Ascending aorta (tissue), 2 donors: ENCODE results near the gene ABHD5. TPM values are rescaled to one million over a fixed set of nuclear protein-coding genes. Genes with fewer than 3 reads are reported as not detected.

ENCODE experiments used
- DNase-seq, 2 donors: peaks; one replicate each; pipeline ENCODE4 v3.0.0-alpha.2; 2019; ENCODE audit warnings: low spot score in 2 of 2
- H3K27ac ChIP-seq, 2 donors: fragments of 200-600 bp; sonication (generic); one replicate each; pipeline ENCODE4 v1.5.1; 2016 to 2017; ENCODE audit warnings: mild to moderate bottlenecking in 1 of 2
- H3K27me3 ChIP-seq: fragments of 200-600 bp; sonication (generic); one replicate; pipeline ENCODE4 v1.5.1; 2017
- H3K36me3 ChIP-seq, 2 donors: fragments of 200-600 bp; sonication (generic); one replicate each; pipeline ENCODE4 v1.5.1; 2016
- H3K4me1 ChIP-seq, 2 donors: fragments of 200-600 bp; sonication (generic); one replicate each; pipeline ENCODE4 v1.5.1; 2016 to 2017; ENCODE audit warnings: mild to moderate bottlenecking in 1 of 2
- H3K4me3 ChIP-seq, 2 donors: fragments of 200-600 bp; sonication (generic); one replicate each; pipeline ENCODE4 v1.5.1; 2016 to 2017; ENCODE audit warnings: mild to moderate bottlenecking in 1 of 2
- H3K9me3 ChIP-seq, 2 donors: fragments of 200-600 bp; sonication (generic); one replicate each; pipeline ENCODE4 v1.5.1; 2016
- intact Hi-C: fragments of 100-400 bp; cut with DNase I; formaldehyde crosslinking; loops from one replicate; pipeline ENCODE4 v1.15.1; 2023
- total RNA-seq: library from RNA; depleted of rRNA; stranded (reverse); fragments of >200 nt; gene quantifications from one replicate; pipeline ENCODE4 v1.1.0, GENCODE V29; 2016
- TF ChIP-seq, protein P1 (sequence below), 3 experiments: fragments of 200-600 bp in 2 of 3; fragments of 450-650 bp in 1 of 3; sonication (generic) in 2 of 3; IDR thresholded peaks; one replicate each; pipeline ENCODE4 v1.5.1; 2016 to 2019; ENCODE audit warnings: antibody characterized with exemption in 3 of 3, mild to moderate bottlenecking in 1 of 3, moderate library complexity in 1 of 3

ABHD5 gene
- total RNA-seq, 1 donor from 2014 or later = 5.3 TPM

DNA sequence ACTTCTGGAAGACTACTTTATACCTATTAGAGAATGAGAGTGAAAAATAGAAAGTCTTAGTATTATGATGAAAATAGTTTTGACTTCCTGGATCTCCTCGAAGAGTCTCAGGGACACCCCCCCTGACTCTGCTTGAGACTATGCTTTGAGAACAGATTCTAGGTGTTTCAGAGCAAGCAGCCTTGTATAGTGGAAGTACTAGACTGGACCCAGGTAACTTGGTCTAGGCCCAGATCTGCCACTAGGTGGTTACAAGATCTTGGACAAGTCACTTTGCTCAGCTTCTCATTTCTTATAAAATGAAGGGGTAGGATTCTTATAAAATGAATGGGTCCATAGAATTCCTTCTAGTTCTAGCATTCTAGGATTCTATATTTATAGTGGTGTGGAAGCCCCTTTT lies 9.1 kb downstream of the ABHD5 start:
- no peak overlapping the region for H3K27ac ChIP-seq
- H3K27me3 ChIP-seq = no peaks in the 10 kb centered on the region
- intact Hi-C loops = loop anchor here (10.0 kb wide), 1 partner anchor 155 kb away; no protein-coding TSS in a partner anchor
- no peak for DNase-seq
- H3K36me3 ChIP-seq = peaks cover 4 to 18% of the 10 kb centered on the region in 2 donors
- no peaks in the 10 kb centered on the region for H3K4me1 ChIP-seq
- TF ChIP-seq, protein P1, sequence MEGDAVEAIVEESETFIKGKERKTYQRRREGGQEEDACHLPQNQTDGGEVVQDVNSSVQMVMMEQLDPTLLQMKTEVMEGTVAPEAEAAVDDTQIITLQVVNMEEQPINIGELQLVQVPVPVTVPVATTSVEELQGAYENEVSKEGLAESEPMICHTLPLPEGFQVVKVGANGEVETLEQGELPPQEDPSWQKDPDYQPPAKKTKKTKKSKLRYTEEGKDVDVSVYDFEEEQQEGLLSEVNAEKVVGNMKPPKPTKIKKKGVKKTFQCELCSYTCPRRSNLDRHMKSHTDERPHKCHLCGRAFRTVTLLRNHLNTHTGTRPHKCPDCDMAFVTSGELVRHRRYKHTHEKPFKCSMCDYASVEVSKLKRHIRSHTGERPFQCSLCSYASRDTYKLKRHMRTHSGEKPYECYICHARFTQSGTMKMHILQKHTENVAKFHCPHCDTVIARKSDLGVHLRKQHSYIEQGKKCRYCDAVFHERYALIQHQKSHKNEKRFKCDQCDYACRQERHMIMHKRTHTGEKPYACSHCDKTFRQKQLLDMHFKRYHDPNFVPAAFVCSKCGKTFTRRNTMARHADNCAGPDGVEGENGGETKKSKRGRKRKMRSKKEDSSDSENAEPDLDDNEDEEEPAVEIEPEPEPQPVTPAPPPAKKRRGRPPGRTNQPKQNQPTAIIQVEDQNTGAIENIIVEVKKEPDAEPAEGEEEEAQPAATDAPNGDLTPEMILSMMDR (IDR thresholded peaks at IDR 0.05) = no peak
- no peaks in the 10 kb centered on the region for H3K9me3 ChIP-seq
- H3K4me3 ChIP-seq = no peak overlapping the region

DNA sequence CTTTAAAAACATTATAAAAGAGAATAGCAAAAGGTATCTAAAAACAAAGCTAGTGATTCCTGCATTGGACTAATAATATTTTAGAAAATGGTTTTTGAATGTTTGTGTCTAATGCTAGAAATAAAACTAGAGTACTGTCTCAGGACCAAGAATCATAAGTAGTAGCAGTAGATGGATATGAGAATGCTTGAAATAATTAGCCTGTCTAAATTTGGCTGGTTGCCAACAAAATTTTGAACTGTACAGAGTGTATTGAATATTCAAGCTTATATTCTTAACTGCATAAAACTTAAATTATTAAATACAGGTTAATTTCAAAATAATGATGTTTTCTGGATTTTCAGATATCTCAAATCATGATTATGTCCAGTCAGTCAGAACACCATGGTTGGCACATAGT lies 14.0 kb downstream of the ABHD5 start:
- no peaks in the 10 kb centered on the region for H3K9me3 ChIP-seq
- H3K27me3 ChIP-seq = no peaks in the 10 kb centered on the region
- peaks cover 4 to 20% of the 10 kb centered on the region in 2 donors for H3K36me3 ChIP-seq
- no peak overlapping the region for H3K4me3 ChIP-seq
- TF ChIP-seq, protein P1 (IDR thresholded peaks at IDR 0.05) = no peak
- no peak for DNase-seq
- intact Hi-C loops = no loop called here
- no peaks in the 10 kb centered on the region for H3K4me1 ChIP-seq
- H3K27ac ChIP-seq = no peak overlapping the region

DNA sequence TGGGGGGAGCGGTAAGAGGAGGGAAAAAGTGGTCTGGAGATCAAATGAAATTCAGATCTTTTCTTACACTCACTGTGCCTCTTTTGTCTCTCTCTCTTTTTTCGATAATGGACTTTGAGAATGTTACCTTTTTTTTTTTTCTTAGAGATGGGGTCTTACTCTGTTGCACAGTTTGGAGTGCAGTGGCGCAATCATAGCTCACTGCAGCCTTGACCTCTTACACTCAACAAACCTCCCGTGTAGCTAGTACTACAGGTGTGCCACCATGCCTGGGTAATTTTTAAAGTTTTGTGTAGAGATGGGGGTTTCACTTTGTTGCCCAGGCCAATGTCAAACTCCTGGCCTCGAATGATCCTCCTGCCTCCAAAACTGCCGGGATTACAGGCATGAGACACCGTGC lies 15.6 kb downstream of the ABHD5 start:
- no peak overlapping the region for H3K4me3 ChIP-seq
- DNase-seq = no peak
- H3K4me1 ChIP-seq = no peaks in the 10 kb centered on the region
- no peaks in the 10 kb centered on the region for H3K9me3 ChIP-seq
- TF ChIP-seq, protein P1 (IDR thresholded peaks at IDR 0.05) = no peak
- peaks cover 8 to 17% of the 10 kb centered on the region in 2 donors for H3K36me3 ChIP-seq
- H3K27ac ChIP-seq = no peak overlapping the region
- intact Hi-C loops = no loop called here
- no peaks in the 10 kb centered on the region for H3K27me3 ChIP-seq

DNA sequence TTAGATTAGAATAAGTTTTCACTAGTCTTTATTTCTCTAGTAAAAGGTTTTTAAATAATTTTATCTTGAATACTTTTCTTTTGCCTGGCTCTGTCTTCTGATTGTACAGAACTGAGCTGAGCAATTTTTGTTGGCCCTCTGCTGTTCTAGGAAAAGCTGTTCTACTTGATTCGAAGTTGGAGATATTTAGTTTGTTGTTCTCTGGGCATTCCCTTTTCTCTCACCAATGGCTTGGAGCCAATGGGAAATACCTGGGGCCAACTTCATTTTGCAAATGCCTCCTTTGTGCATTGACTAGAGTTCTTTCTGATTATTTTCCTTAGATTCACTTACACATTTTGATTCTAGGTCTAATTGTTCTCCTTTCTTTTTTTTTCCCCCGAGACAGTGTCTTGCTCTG lies 16.5 kb downstream of the ABHD5 start:
- Histone ChIP-seq H3K4me3 (no peak overlapping the region), H3K36me3 (peaks cover 14 to 16% of the 10 kb centered on the region in 2 donors), H3K27ac (no peak overlapping the region), H3K27me3 (no peaks in the 10 kb centered on the region), H3K9me3 (no peaks in the 10 kb centered on the region), H3K4me1 (no peaks in the 10 kb centered on the region)
- TF ChIP-seq, protein P1 (IDR thresholded peaks at IDR 0.05) = no peak
- DNase-seq = no peak
- intact Hi-C loops = no loop called here

DNA sequence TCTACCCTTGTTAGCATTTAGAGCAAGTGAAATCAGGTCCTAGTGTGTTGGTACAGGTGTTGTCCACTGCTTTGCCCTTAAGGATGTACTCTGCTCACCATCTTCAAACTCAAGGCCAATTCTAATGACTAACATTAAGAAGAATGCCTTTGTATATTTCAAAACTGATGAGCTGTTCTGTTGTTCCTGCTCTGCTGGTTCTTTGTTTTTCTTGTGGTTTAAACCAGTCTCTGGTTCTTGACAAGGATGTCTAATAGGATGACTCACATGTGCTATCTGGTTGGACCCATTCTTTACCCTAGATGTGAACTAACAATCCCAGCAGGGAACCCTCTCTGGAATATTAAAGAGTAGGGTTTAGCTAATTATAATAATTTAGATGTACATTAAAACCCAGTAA lies 17.3 kb downstream of the ABHD5 start:
- no peak overlapping the region for H3K27ac ChIP-seq
- H3K4me1 ChIP-seq = no peaks in the 10 kb centered on the region
- intact Hi-C loops = no loop called here
- peaks cover 18 to 21% of the 10 kb centered on the region in 2 donors for H3K36me3 ChIP-seq
- H3K9me3 ChIP-seq = no peaks in the 10 kb centered on the region
- TF ChIP-seq, protein P1 (IDR thresholded peaks at IDR 0.05) = no peak
- no peak overlapping the region for H3K4me3 ChIP-seq
- no peak for DNase-seq
- no peaks in the 10 kb centered on the region for H3K27me3 ChIP-seq

DNA sequence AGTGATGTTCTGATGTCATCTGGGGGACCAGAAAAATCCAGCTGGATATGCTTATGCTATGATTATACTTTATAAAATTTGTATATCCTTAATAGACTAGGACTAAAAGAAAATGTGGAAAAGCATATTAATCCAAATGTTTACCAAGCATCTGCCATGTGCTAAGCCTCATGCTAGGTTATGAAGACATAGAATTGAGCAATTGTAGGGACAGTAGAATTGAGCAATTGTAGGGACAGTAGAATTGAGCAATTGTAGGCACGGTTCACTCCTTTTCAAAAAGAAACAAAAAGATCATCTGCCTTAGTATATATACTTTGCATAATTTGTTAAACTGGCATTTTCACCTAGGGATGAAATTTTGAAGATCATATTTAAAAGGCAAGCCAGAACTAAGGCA lies 18.3 kb downstream of the ABHD5 start:
- H3K9me3 ChIP-seq = no peaks in the 10 kb centered on the region
- H3K36me3 ChIP-seq = peaks cover 22 to 24% of the 10 kb centered on the region in 2 donors
- no peaks in the 10 kb centered on the region for H3K27me3 ChIP-seq
- TF ChIP-seq, protein P1 (IDR thresholded peaks at IDR 0.05) = no peak
- no peak overlapping the region for H3K27ac ChIP-seq
- no peak for DNase-seq
- no peak overlapping the region for H3K4me3 ChIP-seq
- H3K4me1 ChIP-seq = no peaks in the 10 kb centered on the region
- intact Hi-C loops = no loop called here
